HepG2 (cell line): Measurements from ENCODE around the gene TCTA. TPM values are rescaled to one million over a fixed set of nuclear protein-coding genes. Genes with fewer than 3 reads are reported as not detected.

Source experiments
- GFI1 ChIP-seq: sonication (generic); formaldehyde crosslinking; IDR thresholded peaks from 2 replicates; pipeline ENCODE4 v1.5.0; 2020; ENCODE audit warnings: missing genetic modification reagents, mild to moderate bottlenecking, borderline replicate concordance
- MAF1 ChIP-seq: sonication (generic); formaldehyde crosslinking; IDR thresholded peaks from 2 replicates; pipeline ENCODE4 v1.5.0; 2020; ENCODE audit warnings: missing genetic modification reagents, borderline replicate concordance
- MAFK ChIP-seq, 2 experiments: IDR thresholded peaks in 1 of 2; conservative IDR thresholded peaks in 1 of 2; 2 replicates each; pipeline ENCODE4 v1.6.1; 2011; ENCODE audit warnings: improper control_type of control experiment in 2 of 2, low read length in 2 of 2
- MED8 ChIP-seq: sonication (generic); formaldehyde crosslinking; IDR thresholded peaks from 2 replicates; pipeline ENCODE4 v1.8.1; 2023; ENCODE audit warnings: mild to moderate bottlenecking, missing genetic modification reagents; ENCODE audit not compliant: insufficient replicate concordance
- PHF20 ChIP-seq: sonication (generic); formaldehyde crosslinking; IDR thresholded peaks from 2 replicates; pipeline ENCODE4 v1.5.0; 2020; ENCODE audit warnings: mild to moderate bottlenecking, missing genetic modification reagents
- ZIK1 ChIP-seq: sonication (generic); formaldehyde crosslinking; IDR thresholded peaks from 2 replicates; pipeline ENCODE4 v1.5.0; 2020; ENCODE audit warnings: mild to moderate bottlenecking, low read depth, missing genetic modification reagents, borderline replicate concordance
- ZNF121 ChIP-seq: sonication (generic); formaldehyde crosslinking; IDR thresholded peaks from 2 replicates; pipeline ENCODE4 v1.5.0; 2020; ENCODE audit warnings: mild to moderate bottlenecking, missing genetic modification reagents
- ZNF329 ChIP-seq: sonication (generic); formaldehyde crosslinking; IDR thresholded peaks from 2 replicates; pipeline ENCODE4 v1.9.0; 2021; ENCODE audit warnings: low read depth, mild to moderate bottlenecking, missing genetic modification reagents
- ZNF337 ChIP-seq: sonication (generic); formaldehyde crosslinking; IDR thresholded peaks from 2 replicates; pipeline ENCODE4 v1.5.1; 2020; ENCODE audit warnings: missing genetic modification reagents, low read depth, mild to moderate bottlenecking, borderline replicate concordance
- ZNF33A ChIP-seq: sonication (generic); formaldehyde crosslinking; IDR thresholded peaks from 2 replicates; pipeline ENCODE4 v1.5.1; 2020; ENCODE audit warnings: missing genetic modification reagents, mild to moderate bottlenecking, moderate library complexity, borderline replicate concordance
- ZNF383 ChIP-seq: sonication (generic); formaldehyde crosslinking; IDR thresholded peaks from 2 replicates; pipeline ENCODE4 v1.4.0; 2020; ENCODE audit warnings: missing genetic modification reagents, mild to moderate bottlenecking, borderline replicate concordance
- polyA plus RNA-seq, 8 experiments: library from polyadenylated mRNA; depleted of rRNA in 3 of 8; stranded (reverse) in 7 of 8; unstranded in 1 of 8; fragments of >200 nt; fragmentation: Illumina TruSeq in 4 of 8; extraction: Trizol in 4 of 8; gene quantifications; 2 replicates each; pipeline versions ENCODE4 v1.2.1 to v1.2.3, GENCODE V29; 2011 to 2016; ENCODE audit warnings: low read depth in 4 of 8, missing spikeins in 1 of 8, mixed read lengths in 1 of 8; ENCODE audit not compliant: insufficient read depth in 1 of 8
- total RNA-seq, 5 experiments: library from RNA; depleted of rRNA; stranded (reverse); fragments of >200 nt; fragmentation: Illumina TruSeq; extraction: Trizol; gene quantifications; 2 replicates each; pipeline ENCODE4 v1.2.3, GENCODE V29; 2016; ENCODE audit warnings: low read depth in 1 of 5
- TF ChIP-seq, protein P1 (sequence below): sonication (generic); formaldehyde crosslinking; IDR thresholded peaks from 2 replicates; pipeline ENCODE4 v1.5.1; 2020; ENCODE audit warnings: missing genetic modification reagents, mild to moderate bottlenecking, borderline replicate concordance
- TF ChIP-seq, protein P2 (sequence below): sonication (generic); formaldehyde crosslinking; IDR thresholded peaks from 2 replicates; pipeline ENCODE4 v1.8.0; 2022; ENCODE audit warnings: mild to moderate bottlenecking, missing genetic modification reagents; ENCODE audit not compliant: insufficient replicate concordance
- TF ChIP-seq, protein P3 (sequence below): sonication (generic); formaldehyde crosslinking; IDR thresholded peaks from 2 replicates; pipeline ENCODE4 v1.9.0; 2021; ENCODE audit warnings: missing genetic modification reagents, mild to moderate bottlenecking, borderline replicate concordance
- TF ChIP-seq, protein P4 (sequence below): IDR thresholded peaks from 2 replicates; pipeline ENCODE4 v1.6.1; 2016; ENCODE audit warnings: low read depth, missing genetic modification reagents, missing compliant biosample characterization
- TF ChIP-seq, protein P5 (sequence below): IDR thresholded peaks from 2 replicates; pipeline ENCODE4 v1.6.1; 2018; ENCODE audit warnings: missing genetic modification reagents

TCTA gene
- total and polyA plus RNA-seq, 2 of the 13 experiments (the other 11 are each of a cell fraction or from before 2014, with no cell fraction given): 8.3 to 13.2 TPM

DNA sequence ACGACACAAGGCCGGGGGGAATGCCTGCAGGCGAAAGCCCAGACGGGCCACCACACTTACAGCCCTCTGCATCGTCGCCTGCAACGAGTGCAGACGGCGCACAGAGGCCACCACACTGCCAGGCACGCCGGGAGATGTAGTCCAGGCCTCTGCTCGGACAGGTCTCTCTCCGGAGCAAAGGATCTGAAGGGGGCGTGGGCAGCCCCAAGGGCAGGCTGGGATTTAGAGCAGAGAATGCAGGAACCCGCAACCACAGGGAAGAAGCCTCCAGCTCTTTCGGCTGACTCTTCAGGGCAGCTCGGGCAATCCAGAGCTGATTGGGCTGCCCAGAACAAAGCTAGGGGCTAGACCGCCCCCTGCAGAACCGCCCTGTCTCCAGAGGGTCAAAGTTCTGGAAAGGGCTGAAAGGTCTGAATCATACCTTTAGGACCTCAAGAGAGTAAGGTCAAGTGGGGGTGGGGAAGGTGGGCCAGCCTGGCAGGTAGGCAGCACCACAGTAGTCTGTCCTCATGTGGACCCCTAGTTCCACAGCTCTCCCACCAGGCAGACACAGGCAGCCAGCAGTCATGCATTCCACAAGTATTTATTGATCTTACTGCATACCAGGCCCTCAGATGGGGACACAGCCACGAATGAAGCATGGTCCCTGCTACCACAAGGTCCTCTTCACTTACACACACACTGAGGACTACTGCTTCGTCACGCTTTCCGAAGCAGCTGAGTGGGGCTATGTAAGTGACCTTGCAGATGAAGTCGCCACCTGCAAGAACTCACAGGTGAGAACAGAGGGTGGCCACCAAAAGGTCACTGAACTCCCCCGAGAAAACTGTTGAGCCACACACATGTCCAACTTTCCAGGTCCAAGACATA is 10.4 kb downstream of the TCTA start, which contains the start of gene AMT (continued):
- TF ChIP-seq MAFK (conservative IDR thresholded peaks at IDR 0.05 in 1 of 2, IDR thresholded peaks at IDR 0.05 in 1 of 2; ENCODE audit: low read length in 2 of 2) (no peak), GFI1 (CRISPR knock-in tag) (no peak), ZNF329 (no peak), ZNF383 (CRISPR knock-in tag) (no peak; the same call in 1 of the 2 replicates), ZNF33A (no peak), MED8 (CRISPR knock-in tag) (no peak), MAF1 (no peak; the same call in 1 of the 2 replicates), ZNF337 (CRISPR knock-in tag) (no peak), ZIK1 (no peak), PHF20 (no peak; the same call in 1 of the 2 replicates), ZNF121 (CRISPR knock-in tag) (no peak)
- TF ChIP-seq, protein P1, sequence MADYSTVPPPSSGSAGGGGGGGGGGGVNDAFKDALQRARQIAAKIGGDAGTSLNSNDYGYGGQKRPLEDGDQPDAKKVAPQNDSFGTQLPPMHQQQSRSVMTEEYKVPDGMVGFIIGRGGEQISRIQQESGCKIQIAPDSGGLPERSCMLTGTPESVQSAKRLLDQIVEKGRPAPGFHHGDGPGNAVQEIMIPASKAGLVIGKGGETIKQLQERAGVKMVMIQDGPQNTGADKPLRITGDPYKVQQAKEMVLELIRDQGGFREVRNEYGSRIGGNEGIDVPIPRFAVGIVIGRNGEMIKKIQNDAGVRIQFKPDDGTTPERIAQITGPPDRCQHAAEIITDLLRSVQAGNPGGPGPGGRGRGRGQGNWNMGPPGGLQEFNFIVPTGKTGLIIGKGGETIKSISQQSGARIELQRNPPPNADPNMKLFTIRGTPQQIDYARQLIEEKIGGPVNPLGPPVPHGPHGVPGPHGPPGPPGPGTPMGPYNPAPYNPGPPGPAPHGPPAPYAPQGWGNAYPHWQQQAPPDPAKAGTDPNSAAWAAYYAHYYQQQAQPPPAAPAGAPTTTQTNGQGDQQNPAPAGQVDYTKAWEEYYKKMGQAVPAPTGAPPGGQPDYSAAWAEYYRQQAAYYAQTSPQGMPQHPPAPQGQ (CRISPR knock-in tag): no peak
- TF ChIP-seq, protein P2, sequence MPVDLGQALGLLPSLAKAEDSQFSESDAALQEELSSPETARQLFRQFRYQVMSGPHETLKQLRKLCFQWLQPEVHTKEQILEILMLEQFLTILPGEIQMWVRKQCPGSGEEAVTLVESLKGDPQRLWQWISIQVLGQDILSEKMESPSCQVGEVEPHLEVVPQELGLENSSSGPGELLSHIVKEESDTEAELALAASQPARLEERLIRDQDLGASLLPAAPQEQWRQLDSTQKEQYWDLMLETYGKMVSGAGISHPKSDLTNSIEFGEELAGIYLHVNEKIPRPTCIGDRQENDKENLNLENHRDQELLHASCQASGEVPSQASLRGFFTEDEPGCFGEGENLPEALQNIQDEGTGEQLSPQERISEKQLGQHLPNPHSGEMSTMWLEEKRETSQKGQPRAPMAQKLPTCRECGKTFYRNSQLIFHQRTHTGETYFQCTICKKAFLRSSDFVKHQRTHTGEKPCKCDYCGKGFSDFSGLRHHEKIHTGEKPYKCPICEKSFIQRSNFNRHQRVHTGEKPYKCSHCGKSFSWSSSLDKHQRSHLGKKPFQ: no peak
- TF ChIP-seq, protein P3, sequence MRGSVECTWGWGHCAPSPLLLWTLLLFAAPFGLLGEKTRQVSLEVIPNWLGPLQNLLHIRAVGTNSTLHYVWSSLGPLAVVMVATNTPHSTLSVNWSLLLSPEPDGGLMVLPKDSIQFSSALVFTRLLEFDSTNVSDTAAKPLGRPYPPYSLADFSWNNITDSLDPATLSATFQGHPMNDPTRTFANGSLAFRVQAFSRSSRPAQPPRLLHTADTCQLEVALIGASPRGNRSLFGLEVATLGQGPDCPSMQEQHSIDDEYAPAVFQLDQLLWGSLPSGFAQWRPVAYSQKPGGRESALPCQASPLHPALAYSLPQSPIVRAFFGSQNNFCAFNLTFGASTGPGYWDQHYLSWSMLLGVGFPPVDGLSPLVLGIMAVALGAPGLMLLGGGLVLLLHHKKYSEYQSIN (CRISPR knock-in tag): no peak
- TF ChIP-seq, protein P4, sequence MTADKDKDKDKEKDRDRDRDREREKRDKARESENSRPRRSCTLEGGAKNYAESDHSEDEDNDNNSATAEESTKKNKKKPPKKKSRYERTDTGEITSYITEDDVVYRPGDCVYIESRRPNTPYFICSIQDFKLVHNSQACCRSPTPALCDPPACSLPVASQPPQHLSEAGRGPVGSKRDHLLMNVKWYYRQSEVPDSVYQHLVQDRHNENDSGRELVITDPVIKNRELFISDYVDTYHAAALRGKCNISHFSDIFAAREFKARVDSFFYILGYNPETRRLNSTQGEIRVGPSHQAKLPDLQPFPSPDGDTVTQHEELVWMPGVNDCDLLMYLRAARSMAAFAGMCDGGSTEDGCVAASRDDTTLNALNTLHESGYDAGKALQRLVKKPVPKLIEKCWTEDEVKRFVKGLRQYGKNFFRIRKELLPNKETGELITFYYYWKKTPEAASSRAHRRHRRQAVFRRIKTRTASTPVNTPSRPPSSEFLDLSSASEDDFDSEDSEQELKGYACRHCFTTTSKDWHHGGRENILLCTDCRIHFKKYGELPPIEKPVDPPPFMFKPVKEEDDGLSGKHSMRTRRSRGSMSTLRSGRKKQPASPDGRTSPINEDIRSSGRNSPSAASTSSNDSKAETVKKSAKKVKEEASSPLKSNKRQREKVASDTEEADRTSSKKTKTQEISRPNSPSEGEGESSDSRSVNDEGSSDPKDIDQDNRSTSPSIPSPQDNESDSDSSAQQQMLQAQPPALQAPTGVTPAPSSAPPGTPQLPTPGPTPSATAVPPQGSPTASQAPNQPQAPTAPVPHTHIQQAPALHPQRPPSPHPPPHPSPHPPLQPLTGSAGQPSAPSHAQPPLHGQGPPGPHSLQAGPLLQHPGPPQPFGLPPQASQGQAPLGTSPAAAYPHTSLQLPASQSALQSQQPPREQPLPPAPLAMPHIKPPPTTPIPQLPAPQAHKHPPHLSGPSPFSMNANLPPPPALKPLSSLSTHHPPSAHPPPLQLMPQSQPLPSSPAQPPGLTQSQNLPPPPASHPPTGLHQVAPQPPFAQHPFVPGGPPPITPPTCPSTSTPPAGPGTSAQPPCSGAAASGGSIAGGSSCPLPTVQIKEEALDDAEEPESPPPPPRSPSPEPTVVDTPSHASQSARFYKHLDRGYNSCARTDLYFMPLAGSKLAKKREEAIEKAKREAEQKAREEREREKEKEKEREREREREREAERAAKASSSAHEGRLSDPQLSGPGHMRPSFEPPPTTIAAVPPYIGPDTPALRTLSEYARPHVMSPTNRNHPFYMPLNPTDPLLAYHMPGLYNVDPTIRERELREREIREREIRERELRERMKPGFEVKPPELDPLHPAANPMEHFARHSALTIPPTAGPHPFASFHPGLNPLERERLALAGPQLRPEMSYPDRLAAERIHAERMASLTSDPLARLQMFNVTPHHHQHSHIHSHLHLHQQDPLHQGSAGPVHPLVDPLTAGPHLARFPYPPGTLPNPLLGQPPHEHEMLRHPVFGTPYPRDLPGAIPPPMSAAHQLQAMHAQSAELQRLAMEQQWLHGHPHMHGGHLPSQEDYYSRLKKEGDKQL (CRISPR knock-in tag): no peak
- TF ChIP-seq, protein P5, sequence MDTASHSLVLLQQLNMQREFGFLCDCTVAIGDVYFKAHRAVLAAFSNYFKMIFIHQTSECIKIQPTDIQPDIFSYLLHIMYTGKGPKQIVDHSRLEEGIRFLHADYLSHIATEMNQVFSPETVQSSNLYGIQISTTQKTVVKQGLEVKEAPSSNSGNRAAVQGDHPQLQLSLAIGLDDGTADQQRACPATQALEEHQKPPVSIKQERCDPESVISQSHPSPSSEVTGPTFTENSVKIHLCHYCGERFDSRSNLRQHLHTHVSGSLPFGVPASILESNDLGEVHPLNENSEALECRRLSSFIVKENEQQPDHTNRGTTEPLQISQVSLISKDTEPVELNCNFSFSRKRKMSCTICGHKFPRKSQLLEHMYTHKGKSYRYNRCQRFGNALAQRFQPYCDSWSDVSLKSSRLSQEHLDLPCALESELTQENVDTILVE: no peak
